Mesenchymal stem cell (in vitro differentiated cells and primary cell): Measurements from ENCODE around the gene DNAH9.

Source experiments
- DNase-seq: peaks from one replicate; pipeline ENCODE4 v3.0.0-alpha.2; 2013
- H2AFZ ChIP-seq: one replicate; pipeline ENCODE4 v1.6.1; 2013; ENCODE audit warnings: low read depth, mild to moderate bottlenecking, control low read depth, inconsistent platforms, low read length, moderate library complexity
- H2AK5ac ChIP-seq: 2 replicates; pipeline ENCODE4 v1.6.1; 2013; ENCODE audit warnings: low read length, moderate library complexity, mild to moderate bottlenecking, inconsistent platforms; ENCODE audit not compliant: severe bottlenecking
- H2BK120ac ChIP-seq: one replicate; pipeline ENCODE4 v1.6.1; 2013; ENCODE audit warnings: low read depth, mild to moderate bottlenecking, inconsistent platforms, low read length, moderate library complexity
- H2BK12ac ChIP-seq, 2 experiments: one replicate each; pipeline ENCODE4 v1.6.1; 2013; ENCODE audit warnings: inconsistent platforms in 2 of 2, low read length in 2 of 2, mild to moderate bottlenecking in 2 of 2, moderate library complexity in 2 of 2, control low read depth in 1 of 2
- H2BK15ac ChIP-seq: one replicate; pipeline ENCODE4 v1.6.1; 2013; ENCODE audit warnings: mild to moderate bottlenecking, low read depth, inconsistent platforms; ENCODE audit not compliant: poor library complexity, severe bottlenecking
- H2BK5ac ChIP-seq: 2 replicates; pipeline ENCODE4 v1.6.1; 2013; ENCODE audit warnings: low read depth, mild to moderate bottlenecking, low read length, control low read depth, inconsistent platforms; ENCODE audit not compliant: poor library complexity, severe bottlenecking
- H3K14ac ChIP-seq, 2 experiments: one replicate each; pipeline ENCODE4 v1.6.1; 2013; ENCODE audit warnings: inconsistent platforms in 2 of 2, low read length in 2 of 2, control low read depth in 1 of 2, mild to moderate bottlenecking in 1 of 2, moderate library complexity in 1 of 2
- H3K18ac ChIP-seq, 2 experiments: one replicate each; pipeline ENCODE4 v1.6.1; 2013; ENCODE audit warnings: inconsistent platforms in 2 of 2, low read length in 2 of 2, control low read depth in 1 of 2, low read depth in 1 of 2, mild to moderate bottlenecking in 1 of 2
- H3K23ac ChIP-seq, 2 experiments: one replicate each; pipeline ENCODE4 v1.6.1; 2013; ENCODE audit warnings: inconsistent platforms in 2 of 2, low read length in 2 of 2, mild to moderate bottlenecking in 2 of 2, moderate library complexity in 2 of 2, control low read depth in 1 of 2
- H3K27ac ChIP-seq: 2 replicates; pipeline ENCODE4 v1.5.1; 2013; ENCODE audit warnings: mild to moderate bottlenecking, moderate library complexity, low read length, control low read depth, inconsistent platforms; ENCODE audit not compliant: poor library complexity, severe bottlenecking
- H3K27me3 ChIP-seq, 2 experiments: 2 replicates each; pipeline versions ENCODE4 v1.6.1 to v1.7.0; 2013; ENCODE audit warnings: low read length in 2 of 2, mild to moderate bottlenecking in 2 of 2, moderate library complexity in 2 of 2, control low read depth in 1 of 2, inconsistent platforms in 1 of 2; ENCODE audit not compliant: control insufficient read depth in 1 of 2, insufficient read depth in 1 of 2
- H3K36me3 ChIP-seq, 2 experiments: 2 replicates each; pipeline versions ENCODE4 v1.6.1 to v1.7.0; 2013; ENCODE audit warnings: low read length in 2 of 2, control low read depth in 1 of 2, inconsistent platforms in 1 of 2, low read depth in 1 of 2, mild to moderate bottlenecking in 1 of 2; ENCODE audit not compliant: insufficient read depth in 2 of 2, control insufficient read depth in 1 of 2
- H3K4ac ChIP-seq, 2 experiments: one replicate each; pipeline ENCODE4 v1.6.1; 2013; ENCODE audit warnings: inconsistent platforms in 2 of 2, low read length in 2 of 2, mild to moderate bottlenecking in 2 of 2, moderate library complexity in 2 of 2, control low read depth in 1 of 2, low read depth in 1 of 2
- H3K4me1 ChIP-seq: 2 replicates; pipeline ENCODE4 v1.6.1; 2013; ENCODE audit warnings: low read depth, low read length, control low read depth; ENCODE audit not compliant: control insufficient read depth, insufficient read depth
- H3K4me2 ChIP-seq: 2 replicates; pipeline ENCODE4 v1.6.1; 2013; ENCODE audit warnings: low read length, mild to moderate bottlenecking, inconsistent platforms; ENCODE audit not compliant: poor library complexity, severe bottlenecking
- H3K4me3 ChIP-seq, 2 experiments: 2 replicates each; pipeline versions ENCODE4 v1.5.1 to v1.7.0; 2013; ENCODE audit warnings: low read length in 2 of 2, mild to moderate bottlenecking in 2 of 2, control low read depth in 1 of 2, low read depth in 1 of 2; ENCODE audit not compliant: insufficient read depth in 1 of 2
- H3K79me1 ChIP-seq: replicated peaks from 2 replicates; pipeline ENCODE4 v1.6.1; 2013; ENCODE audit warnings: mild to moderate bottlenecking, control low read depth, low read length, inconsistent platforms; ENCODE audit not compliant: poor library complexity, severe bottlenecking
- H3K9ac ChIP-seq: 2 replicates; pipeline ENCODE4 v1.7.0; 2013; ENCODE audit warnings: mild to moderate bottlenecking, low read length, moderate library complexity
- H3K9me3 ChIP-seq: 2 replicates; pipeline ENCODE4 v1.7.0; 2013; ENCODE audit warnings: mild to moderate bottlenecking, low read length; ENCODE audit not compliant: control insufficient read depth
- H4K8ac ChIP-seq: one replicate; pipeline ENCODE4 v1.6.1; 2013; ENCODE audit warnings: inconsistent platforms, mild to moderate bottlenecking, low read length, moderate library complexity
- H4K91ac ChIP-seq: one replicate; pipeline ENCODE4 v1.6.1; 2013; ENCODE audit warnings: mild to moderate bottlenecking, low read length, inconsistent platforms
- WGBS: methylation state at CpG from one replicate; pipeline ENCODE4 v1.1.7; 2013; ENCODE audit warnings: mixed read lengths; 5-methylcytosine and 5-hydroxymethylcytosine counted together

The DNAH9 gene

GRCh38 chr17:11925262-11926021, 327.2 kb downstream of the DNAH9 start:
- Histone ChIP-seq H3K23ac (no peak overlapping the region), H2BK12ac (no peak overlapping the region), H2BK15ac (no peak overlapping the region), H3K4me1 (no peaks in the 10 kb centered on the region), H4K91ac (no peak overlapping the region), H2BK120ac (no peak overlapping the region), H3K27me3 (no peaks in the 10 kb centered on the region), H3K9me3 (no peaks in the 10 kb centered on the region), H3K79me1 (no peaks in the 10 kb centered on the region), H3K4me3 (no peak overlapping the region), H3K4me2 (no peak overlapping the region), H2AFZ (no peak overlapping the region), H3K36me3 (no peaks in the 10 kb centered on the region), H2AK5ac (no peak overlapping the region), H3K18ac (no peak overlapping the region), H3K9ac (no peak overlapping the region), H2BK5ac (no peak overlapping the region), H4K8ac (no peak overlapping the region), H3K27ac (no peak overlapping the region), H3K14ac (no peak overlapping the region), H3K4ac (no peak overlapping the region)
- DNase-seq = no peak
- 71% methylated on average over 5 of the region's 6 CpGs for WGBS

- Histone ChIP-seq H4K91ac (no peak overlapping the region), H3K27me3 (peaks cover 0 to 7% of the 10 kb centered on the region in 2 experiments), H3K9me3 (no peaks in the 10 kb centered on the region), H2AFZ (no peak overlapping the region), H3K4me1 (no peaks in the 10 kb centered on the region), H2BK15ac (no peak overlapping the region), H3K4me3 (no peak overlapping the region), H2BK12ac (no peak overlapping the region), H2BK5ac (no peak overlapping the region), H3K36me3 (no peaks in the 10 kb centered on the region), H3K27ac (no peak overlapping the region), H3K79me1 (no peaks in the 10 kb centered on the region), H2BK120ac (no peak overlapping the region), H2AK5ac (no peak overlapping the region), H3K18ac (no peak overlapping the region), H3K4me2 (no peak overlapping the region), H3K9ac (no peak overlapping the region), H3K14ac (no peak overlapping the region), H3K4ac (no peak overlapping the region), H4K8ac (no peak overlapping the region), H3K23ac (no peak overlapping the region)
- WGBS = 56% methylated on average over 4 of the region's 4 CpGs
- no peak for DNase-seq
Measured at GRCh38 chr17:11928436-11928835, 330.2 kb downstream of the DNAH9 start.

GRCh38 chr17:11932337-11932898, 334.1 kb downstream of the DNAH9 start:
- Histone ChIP-seq H2BK12ac (no peak overlapping the region), H3K9me3 (no peaks in the 10 kb centered on the region), H3K27me3 (peaks cover 0 to 22% of the 10 kb centered on the region in 2 experiments), H2AK5ac (no peak overlapping the region), H3K4me2 (no peak overlapping the region), H3K27ac (no peak overlapping the region), H4K91ac (no peak overlapping the region), H3K4me3 (no peak overlapping the region), H2AFZ (no peak overlapping the region), H3K4ac (no peak overlapping the region), H2BK15ac (no peak overlapping the region), H2BK120ac (no peak overlapping the region), H3K18ac (no peak overlapping the region), H3K14ac (no peak overlapping the region), H3K79me1 (no peaks in the 10 kb centered on the region), H2BK5ac (no peak overlapping the region), H3K23ac (no peak overlapping the region), H4K8ac (no peak overlapping the region), H3K9ac (no peak overlapping the region), H3K36me3 (no peaks in the 10 kb centered on the region), H3K4me1 (no peaks in the 10 kb centered on the region)
- WGBS = 85% methylated on average over 10 of the region's 10 CpGs
- DNase-seq = no peak

- WGBS = 56% methylated on average over 12 of the region's 14 CpGs
- Histone ChIP-seq H3K27me3 (peaks cover 0 to 44% of the 10 kb centered on the region in 2 experiments), H3K4me3 (no peak overlapping the region), H3K23ac (no peak overlapping the region), H2BK5ac (no peak overlapping the region), H2BK12ac (no peak overlapping the region), H2BK120ac (no peak overlapping the region), H3K14ac (no peak overlapping the region), H3K27ac (no peak overlapping the region), H4K8ac (no peak overlapping the region), H3K4ac (no peak overlapping the region), H2AK5ac (no peak overlapping the region), H3K9me3 (no peaks in the 10 kb centered on the region), H2BK15ac (no peak overlapping the region), H3K4me1 (no peaks in the 10 kb centered on the region), H3K36me3 (no peaks in the 10 kb centered on the region), H2AFZ (no peak overlapping the region), H3K18ac (no peak overlapping the region), H3K4me2 (no peak overlapping the region), H3K79me1 (no peaks in the 10 kb centered on the region), H4K91ac (no peak overlapping the region), H3K9ac (no peak overlapping the region)
- no peak for DNase-seq
Measured at GRCh38 chr17:11935734-11936406, 337.6 kb downstream of the DNAH9 start.
